GM06990 (cell line): Measurements from ENCODE around the gene FBXO8.
"Not testable (repeated sequence)": the region's sequence is repeated elsewhere in the genome, so short reads cannot be mapped to it uniquely, and the experiment has no call there.

ENCODE experiments used
- DNase-seq: peaks from one replicate; pipeline ENCODE4 v3.0.0-alpha.2; 2011; ENCODE audit not compliant: insufficient read length; ENCODE audit errors: extremely low read depth
- H3K27me3 ChIP-seq: replicated peaks from 2 replicates; pipeline ENCODE4 v1.6.0; 2011; ENCODE audit warnings: low read length; ENCODE audit not compliant: control insufficient read depth, insufficient read depth
- H3K36me3 ChIP-seq: 2 replicates; pipeline ENCODE4 v1.5.1; 2011; ENCODE audit warnings: low read length; ENCODE audit not compliant: control insufficient read depth, insufficient read depth
- H3K4me3 ChIP-seq: replicated peaks from 2 replicates; pipeline ENCODE4 v1.5.1; 2011; ENCODE audit warnings: low read depth, mild to moderate bottlenecking, control low read depth, low read length
- TF ChIP-seq, protein P1 (sequence below): IDR thresholded peaks from 2 replicates; pipeline ENCODE4 v1.5.1; 2011; ENCODE audit warnings: low read length, control low read depth, mild to moderate bottlenecking, inconsistent platforms; ENCODE audit not compliant: insufficient read depth, poor library complexity, severe bottlenecking

FBXO8 gene

DNA sequence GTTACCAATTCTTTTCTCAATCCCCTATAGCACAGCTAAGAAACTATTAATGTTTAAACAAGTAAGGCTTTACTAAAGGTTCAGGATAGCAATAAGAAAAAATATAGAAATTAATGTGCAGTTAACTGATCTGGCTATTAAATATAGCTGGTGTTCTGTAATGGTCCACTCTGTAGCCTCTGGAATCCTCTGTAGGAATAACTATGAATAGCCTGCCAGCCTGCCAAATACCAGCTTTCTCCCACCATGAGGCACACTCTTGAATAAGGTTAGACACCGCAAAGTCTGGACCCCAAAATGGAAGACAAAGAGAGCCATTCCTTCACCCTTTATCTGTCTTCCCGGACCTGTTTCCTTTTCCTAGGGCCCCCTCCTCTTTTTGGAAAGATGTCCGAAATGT lies 30.8 kb upstream of the FBXO8 start:
- no peaks in the 10 kb centered on the region for H3K27me3 ChIP-seq
- DNase-seq, result no peak
- H3K4me3 ChIP-seq, result no peak overlapping the region
- TF ChIP-seq, protein P1, sequence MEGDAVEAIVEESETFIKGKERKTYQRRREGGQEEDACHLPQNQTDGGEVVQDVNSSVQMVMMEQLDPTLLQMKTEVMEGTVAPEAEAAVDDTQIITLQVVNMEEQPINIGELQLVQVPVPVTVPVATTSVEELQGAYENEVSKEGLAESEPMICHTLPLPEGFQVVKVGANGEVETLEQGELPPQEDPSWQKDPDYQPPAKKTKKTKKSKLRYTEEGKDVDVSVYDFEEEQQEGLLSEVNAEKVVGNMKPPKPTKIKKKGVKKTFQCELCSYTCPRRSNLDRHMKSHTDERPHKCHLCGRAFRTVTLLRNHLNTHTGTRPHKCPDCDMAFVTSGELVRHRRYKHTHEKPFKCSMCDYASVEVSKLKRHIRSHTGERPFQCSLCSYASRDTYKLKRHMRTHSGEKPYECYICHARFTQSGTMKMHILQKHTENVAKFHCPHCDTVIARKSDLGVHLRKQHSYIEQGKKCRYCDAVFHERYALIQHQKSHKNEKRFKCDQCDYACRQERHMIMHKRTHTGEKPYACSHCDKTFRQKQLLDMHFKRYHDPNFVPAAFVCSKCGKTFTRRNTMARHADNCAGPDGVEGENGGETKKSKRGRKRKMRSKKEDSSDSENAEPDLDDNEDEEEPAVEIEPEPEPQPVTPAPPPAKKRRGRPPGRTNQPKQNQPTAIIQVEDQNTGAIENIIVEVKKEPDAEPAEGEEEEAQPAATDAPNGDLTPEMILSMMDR, result no peak
- peaks cover 2% of the 10 kb centered on the region; the same call in 1 of the 2 replicates for H3K36me3 ChIP-seq

DNA sequence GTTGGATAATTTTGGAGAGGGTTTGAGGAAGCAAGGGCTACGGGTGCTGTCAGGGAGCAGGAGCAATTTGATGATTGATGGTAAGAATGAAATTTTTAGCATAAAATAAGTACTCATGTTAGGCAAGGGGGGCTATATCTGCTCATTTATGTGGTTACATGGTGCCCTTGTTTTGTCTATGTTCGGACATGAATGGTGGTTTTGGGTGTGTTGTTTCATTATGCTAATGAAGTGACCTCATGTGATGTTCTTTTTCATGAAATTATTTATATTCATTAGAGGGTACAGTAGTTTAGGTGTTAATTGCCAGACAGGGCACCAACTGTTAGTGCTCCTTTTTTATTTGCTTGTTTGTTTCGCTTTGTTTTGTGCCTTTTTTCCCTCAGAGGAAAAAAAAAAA lies 29.5 kb upstream of the FBXO8 start:
- H3K36me3 ChIP-seq, result no peaks in the 10 kb centered on the region; the same call in 1 of the 2 replicates
- H3K4me3 ChIP-seq, result no peak overlapping the region

DNA sequence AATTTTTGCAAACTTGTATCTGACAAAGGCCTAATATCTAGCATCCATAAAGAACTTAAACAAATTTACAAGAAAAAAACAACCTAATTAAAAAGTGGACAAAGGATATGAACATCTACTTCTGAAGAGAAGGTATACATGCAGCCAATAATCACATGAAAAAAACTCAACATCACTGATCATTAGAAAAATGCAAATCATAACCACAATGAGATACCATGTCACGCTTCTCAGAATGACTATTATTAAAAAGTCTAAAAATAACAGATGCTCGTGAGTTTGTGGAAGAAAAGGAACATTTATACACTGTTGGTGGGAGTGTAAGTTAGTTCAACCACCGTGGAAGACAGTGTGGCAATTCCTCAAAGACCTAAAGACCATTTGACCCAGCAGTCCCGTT lies 24.2 kb upstream of the FBXO8 start:
- no peak for DNase-seq
- TF ChIP-seq, protein P1, result no peak
- no peaks in the 10 kb centered on the region for H3K27me3 ChIP-seq
- H3K36me3 ChIP-seq, result no peaks in the 10 kb centered on the region; the same call in 1 of the 2 replicates
- H3K4me3 ChIP-seq, result no peak overlapping the region

More for the DNA sequence above, 29.5 kb upstream of the FBXO8 start:
- H3K27me3 ChIP-seq, result no peaks in the 10 kb centered on the region
- TF ChIP-seq, protein P1, result no peak
- no peak for DNase-seq

DNA sequence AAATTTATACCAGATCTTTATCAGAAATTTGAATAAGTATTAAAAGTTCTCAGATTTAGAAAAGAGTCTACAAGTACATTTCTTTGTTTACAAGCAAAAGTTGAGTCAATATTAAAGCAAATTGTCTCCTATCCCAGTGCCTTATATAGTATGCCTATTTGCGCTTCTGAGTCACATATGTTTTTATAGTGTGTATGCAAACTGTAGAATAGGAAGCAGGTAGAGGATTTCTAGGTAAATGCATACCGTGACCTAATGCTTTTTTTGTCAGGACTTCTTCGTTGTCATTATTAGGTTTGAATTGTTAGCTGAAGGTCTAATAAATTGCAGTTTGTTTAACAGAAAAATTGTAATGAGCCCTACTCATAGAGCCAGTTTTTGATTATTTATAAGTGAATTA lies 22.5 kb upstream of the FBXO8 start:
- H3K4me3 ChIP-seq, result no peak overlapping the region
- DNase-seq, result no peak
- H3K36me3 ChIP-seq, result no peaks in the 10 kb centered on the region
- TF ChIP-seq, protein P1, result no peak
- no peaks in the 10 kb centered on the region for H3K27me3 ChIP-seq

GRCh38 chr4:174304664-174305063 lies 21.2 kb upstream of the FBXO8 start:
- Histone ChIP-seq H3K36me3 (no peaks in the 10 kb centered on the region), H3K27me3 (no peaks in the 10 kb centered on the region), H3K4me3 (no peak overlapping the region)
- TF ChIP-seq, protein P1, result no peak
- DNase-seq, result no peak

DNA sequence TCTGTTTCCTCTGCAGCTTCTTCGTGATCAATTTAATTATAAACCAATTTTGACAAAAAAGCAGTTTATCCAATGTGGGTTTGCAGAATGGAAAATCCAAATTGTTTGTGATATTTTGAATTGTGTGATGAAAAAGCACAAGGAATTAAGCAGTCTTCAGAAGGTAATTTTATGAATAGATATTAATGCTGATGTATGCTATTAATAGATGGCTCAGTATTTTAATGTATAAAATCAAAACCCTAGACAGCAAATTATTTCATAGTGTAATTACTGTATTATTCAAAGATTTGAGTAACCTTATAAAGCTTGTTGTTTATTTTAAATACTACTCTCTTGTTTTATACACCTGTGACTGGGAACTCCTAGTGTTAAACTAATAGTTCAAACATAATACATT lies 20.2 kb upstream of the FBXO8 start:
- Histone ChIP-seq H3K27me3 (no peaks in the 10 kb centered on the region), H3K4me3 (no peak overlapping the region), H3K36me3 (no peaks in the 10 kb centered on the region)
- TF ChIP-seq, protein P1, result no peak
- DNase-seq, result no peak

GRCh38 chr4:174295142-174295541 lies 11.7 kb upstream of the FBXO8 start:
- not testable (repeated sequence) for H3K36me3 ChIP-seq, H3K4me3 ChIP-seq, DNase-seq, H3K27me3 ChIP-seq

DNA sequence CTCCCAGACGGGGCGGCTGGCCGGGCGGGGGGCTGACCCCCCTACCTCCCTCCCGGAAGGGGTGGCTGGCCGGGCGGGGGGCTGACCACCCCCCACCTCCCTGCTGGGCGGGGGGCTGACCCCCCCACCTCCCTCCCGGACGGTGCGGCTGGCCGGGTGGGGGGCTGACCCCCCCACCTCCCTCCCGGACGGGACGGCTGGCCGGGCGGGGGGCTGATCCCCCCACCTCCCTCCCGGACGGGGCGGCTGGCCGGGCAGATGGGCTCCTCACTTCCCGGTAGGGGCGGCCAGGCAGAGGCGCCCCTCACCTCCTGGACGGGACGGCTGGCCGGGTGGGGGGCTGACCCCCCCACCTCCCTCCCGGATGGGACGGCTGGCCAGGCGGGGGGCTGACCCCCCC lies 11.2 kb upstream of the FBXO8 start:
- not testable (repeated sequence) for H3K27me3 ChIP-seq, DNase-seq, H3K4me3 ChIP-seq, H3K36me3 ChIP-seq
